HEK293 (cell line): ENCODE measurements around the gene ZNF425.

Experiments used
- ELK4 ChIP-seq: IDR thresholded peaks from 2 replicates; pipeline ENCODE4 v1.6.1; 2011; ENCODE audit warnings: mild to moderate bottlenecking, low read depth, low read length, borderline replicate concordance
- GLIS1 ChIP-seq: fragments of 450-650 bp; formaldehyde crosslinking; IDR thresholded peaks from 2 replicates; pipeline ENCODE4 v1.5.1; 2016; ENCODE audit warnings: missing biosample characterization, missing genetic modification characterization
- KLF17 ChIP-seq: fragments of 450-650 bp; formaldehyde crosslinking; IDR thresholded peaks from 2 replicates; pipeline ENCODE4 v1.5.1; 2016; ENCODE audit warnings: missing biosample characterization, missing genetic modification characterization
- KLF8 ChIP-seq: fragments of 450-650 bp; formaldehyde crosslinking; IDR thresholded peaks from 2 replicates; pipeline ENCODE4 v1.5.1; 2016; ENCODE audit warnings: missing biosample characterization, missing genetic modification characterization
- MEIS1 ChIP-seq: sonication (generic); formaldehyde crosslinking; IDR thresholded peaks from 2 replicates; pipeline ENCODE4 v1.8.1; 2022; ENCODE audit warnings: missing genetic modification reagents, mild to moderate bottlenecking, borderline replicate concordance
- MZF1 ChIP-seq: fragments of 450-650 bp; formaldehyde crosslinking; IDR thresholded peaks from 2 replicates; pipeline ENCODE4 v1.5.1; 2017; ENCODE audit warnings: missing biosample characterization, missing genetic modification characterization, borderline replicate concordance
- PATZ1 ChIP-seq: fragments of 450-650 bp; formaldehyde crosslinking; IDR thresholded peaks from 2 replicates; pipeline ENCODE4 v1.5.1; 2016; ENCODE audit warnings: missing biosample characterization, missing genetic modification characterization
- PBX3 ChIP-seq: sonication (generic); formaldehyde crosslinking; IDR thresholded peaks from 2 replicates; pipeline ENCODE4 v1.8.1; 2022; ENCODE audit warnings: mild to moderate bottlenecking, moderate library complexity, missing genetic modification reagents
- SCRT2 ChIP-seq: fragments of 450-650 bp; formaldehyde crosslinking; IDR thresholded peaks from 2 replicates; pipeline ENCODE4 v1.5.1; 2016; ENCODE audit warnings: missing biosample characterization, missing genetic modification characterization
- ZBTB11 ChIP-seq: fragments of 450-650 bp; formaldehyde crosslinking; conservative IDR thresholded peaks from 2 replicates; pipeline ENCODE4 v1.5.1; 2016; ENCODE audit warnings: low read depth, missing biosample characterization, missing genetic modification characterization
- ZBTB8A ChIP-seq: fragments of 450-650 bp; formaldehyde crosslinking; IDR thresholded peaks from 2 replicates; pipeline ENCODE4 v1.5.1; 2016; ENCODE audit warnings: missing biosample characterization, missing genetic modification characterization
- ZEB2 ChIP-seq: fragments of 450-650 bp; formaldehyde crosslinking; IDR thresholded peaks from 2 replicates; pipeline ENCODE4 v1.5.1; 2016; ENCODE audit warnings: missing biosample characterization, missing genetic modification characterization
- ZFP37 ChIP-seq: fragments of 450-650 bp; formaldehyde crosslinking; IDR thresholded peaks from 2 replicates; pipeline ENCODE4 v1.5.1; 2016; ENCODE audit warnings: missing biosample characterization, missing genetic modification characterization
- ZNF341 ChIP-seq: fragments of 450-650 bp; formaldehyde crosslinking; IDR thresholded peaks from 2 replicates; pipeline ENCODE4; 2016; ENCODE audit warnings: low read depth, missing biosample characterization, missing genetic modification characterization
- ZNF596 ChIP-seq: fragments of 450-650 bp; IDR thresholded peaks from 2 replicates; pipeline ENCODE4 v1.5.0; 2018; ENCODE audit warnings: missing biosample characterization, mild to moderate bottlenecking, missing genetic modification characterization, moderate library complexity
- ZNF629 ChIP-seq: fragments of 450-650 bp; formaldehyde crosslinking; IDR thresholded peaks from 2 replicates; pipeline ENCODE4 v1.5.1; 2017; ENCODE audit warnings: missing biosample characterization, missing genetic modification characterization
- ZNF660 ChIP-seq: fragments of 450-650 bp; IDR thresholded peaks from 2 replicates; pipeline ENCODE4 v1.5.1; 2018; ENCODE audit warnings: missing biosample characterization, mild to moderate bottlenecking, missing genetic modification characterization
- ZNF677 ChIP-seq: fragments of 450-650 bp; IDR thresholded peaks from 2 replicates; pipeline ENCODE4 v1.5.0; 2018; ENCODE audit warnings: missing biosample characterization, mild to moderate bottlenecking, missing genetic modification characterization, moderate library complexity
- ZNF792 ChIP-seq: fragments of 450-650 bp; formaldehyde crosslinking; IDR thresholded peaks from 2 replicates; pipeline ENCODE4 v1.5.1; 2016; ENCODE audit warnings: missing biosample characterization, missing genetic modification characterization
- ZSCAN23 ChIP-seq: fragments of 450-650 bp; formaldehyde crosslinking; IDR thresholded peaks from 2 replicates; pipeline ENCODE4 v1.5.1; 2016; ENCODE audit warnings: missing biosample characterization, missing genetic modification characterization
- ZSCAN30 ChIP-seq: fragments of 450-650 bp; IDR thresholded peaks from 2 replicates; pipeline ENCODE4 v1.5.1; 2018; ENCODE audit warnings: missing biosample characterization, mild to moderate bottlenecking, missing genetic modification characterization, moderate library complexity
- ZSCAN5A ChIP-seq: fragments of 450-650 bp; formaldehyde crosslinking; IDR thresholded peaks from 2 replicates; pipeline ENCODE4 v1.5.1; 2016; ENCODE audit warnings: missing biosample characterization, missing genetic modification characterization
- ZXDB ChIP-seq: fragments of 450-650 bp; formaldehyde crosslinking; IDR thresholded peaks from 2 replicates; pipeline ENCODE4 v1.5.1; 2016; ENCODE audit warnings: missing biosample characterization, missing genetic modification characterization
- TF ChIP-seq, protein P1 (sequence below): fragments of 450-650 bp; formaldehyde crosslinking; IDR thresholded peaks from 2 replicates; pipeline ENCODE4 v1.5.1; 2016; ENCODE audit warnings: missing biosample characterization, missing genetic modification characterization
- TF ChIP-seq, protein P2 (sequence below): fragments of 450-650 bp; formaldehyde crosslinking; IDR thresholded peaks from 2 replicates; pipeline ENCODE4 v1.5.1; 2016; ENCODE audit warnings: missing biosample characterization, missing genetic modification characterization

Gene ZNF425

GRCh38 chr7:149147072-149147751, 21.1 kb upstream of the ZNF425 start, which contains the start of gene ZNF398 (continued):
- TF ChIP-seq ELK4 (no peak), ZBTB8A (peak; percentile 13; the same call in 1 of the 2 replicates), ZNF677 (0 out of 2 replicates have a peak, but pooled peaks have one; percentile 19), GLIS1 (tag by site-specific recombination) (peak; percentile 48), MEIS1 (0 out of 2 replicates have a peak, but pooled peaks have one; percentile 14), ZNF629 (peak; percentile 59; the same call in 1 of the 2 replicates), ZEB2 (tag by site-specific recombination) (peak; percentile 90), ZNF596 (peak; percentile 28; the same call in 1 of the 2 replicates), PBX3 (peak; percentile 76), ZSCAN30 (tag by site-specific recombination) (peak; percentile 97), ZSCAN5A (tag by site-specific recombination) (peak; percentile 26; the same call in 1 of the 2 replicates), ZNF660 (tag by site-specific recombination) (0 out of 2 replicates have a peak, but pooled peaks have one; percentile 68), ZNF792 (tag by site-specific recombination) (no peak), SCRT2 (tag by site-specific recombination) (peak; percentile 63; the same call in 1 of the 2 replicates), KLF17 (tag by site-specific recombination) (peak; percentile 51; the same call in 1 of the 2 replicates), ZXDB (peak; percentile 5; the same call in 1 of the 2 replicates), ZSCAN23 (no peak; the same call in 1 of the 2 replicates), ZNF341 (tag by site-specific recombination) (peak; percentile 99), ZBTB11 (tag by site-specific recombination) (peak; percentile 79), PATZ1 (peak; percentile 92), ZFP37 (tag by site-specific recombination) (peak; percentile 64), KLF8 (tag by site-specific recombination) (peak; percentile 52; the same call in 1 of the 2 replicates), MZF1 (tag by site-specific recombination) (0 out of 2 replicates have a peak, but pooled peaks have one; percentile 14)
- TF ChIP-seq, protein P1, sequence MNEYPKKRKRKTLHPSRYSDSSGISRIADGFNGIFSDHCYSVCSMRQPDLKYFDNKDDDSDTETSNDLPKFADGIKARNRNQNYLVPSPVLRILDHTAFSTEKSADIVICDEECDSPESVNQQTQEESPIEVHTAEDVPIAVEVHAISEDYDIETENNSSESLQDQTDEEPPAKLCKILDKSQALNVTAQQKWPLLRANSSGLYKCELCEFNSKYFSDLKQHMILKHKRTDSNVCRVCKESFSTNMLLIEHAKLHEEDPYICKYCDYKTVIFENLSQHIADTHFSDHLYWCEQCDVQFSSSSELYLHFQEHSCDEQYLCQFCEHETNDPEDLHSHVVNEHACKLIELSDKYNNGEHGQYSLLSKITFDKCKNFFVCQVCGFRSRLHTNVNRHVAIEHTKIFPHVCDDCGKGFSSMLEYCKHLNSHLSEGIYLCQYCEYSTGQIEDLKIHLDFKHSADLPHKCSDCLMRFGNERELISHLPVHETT (tag by site-specific recombination) = peak; percentile 30; the same call in 1 of the 2 replicates
- TF ChIP-seq, protein P2, sequence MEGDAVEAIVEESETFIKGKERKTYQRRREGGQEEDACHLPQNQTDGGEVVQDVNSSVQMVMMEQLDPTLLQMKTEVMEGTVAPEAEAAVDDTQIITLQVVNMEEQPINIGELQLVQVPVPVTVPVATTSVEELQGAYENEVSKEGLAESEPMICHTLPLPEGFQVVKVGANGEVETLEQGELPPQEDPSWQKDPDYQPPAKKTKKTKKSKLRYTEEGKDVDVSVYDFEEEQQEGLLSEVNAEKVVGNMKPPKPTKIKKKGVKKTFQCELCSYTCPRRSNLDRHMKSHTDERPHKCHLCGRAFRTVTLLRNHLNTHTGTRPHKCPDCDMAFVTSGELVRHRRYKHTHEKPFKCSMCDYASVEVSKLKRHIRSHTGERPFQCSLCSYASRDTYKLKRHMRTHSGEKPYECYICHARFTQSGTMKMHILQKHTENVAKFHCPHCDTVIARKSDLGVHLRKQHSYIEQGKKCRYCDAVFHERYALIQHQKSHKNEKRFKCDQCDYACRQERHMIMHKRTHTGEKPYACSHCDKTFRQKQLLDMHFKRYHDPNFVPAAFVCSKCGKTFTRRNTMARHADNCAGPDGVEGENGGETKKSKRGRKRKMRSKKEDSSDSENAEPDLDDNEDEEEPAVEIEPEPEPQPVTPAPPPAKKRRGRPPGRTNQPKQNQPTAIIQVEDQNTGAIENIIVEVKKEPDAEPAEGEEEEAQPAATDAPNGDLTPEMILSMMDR (tag by site-specific recombination) = peak; percentile 74
